SK-N-SH (cell line): ENCODE results near the gene IL32. TPM values are rescaled to one million over a fixed set of nuclear protein-coding genes. Genes with fewer than 3 reads are reported as not detected.

Experiments used
- CTCF ChIA-PET: fragments of 300-600, 350-600 bp; formaldehyde crosslinking; extraction: SDS; loops from one replicate; lab custom pipeline; 2021; lab: Yijun Ruan, JAX
- POLR2A ChIA-PET: fragments of 350-600 bp; sonication (Branson Sonifier 250); formaldehyde crosslinking; extraction: SDS; loops from one replicate; lab custom pipeline; 2020; ENCODE audit warnings: antibody characterized with exemption, inconsistent platforms; lab: Yijun Ruan, JAX
- DNase-seq: peaks from one replicate; pipeline ENCODE4 v3.0.0; 2012
- H2AFZ ChIP-seq: fragments of 200-600 bp; sonication (generic); 2 replicates; pipeline ENCODE4 v1.8.1; 2016; ENCODE audit warnings: antibody characterized with exemption, mild to moderate bottlenecking, low read depth
- H3F3A ChIP-seq: fragments of 200-600 bp; sonication (generic); replicated peaks from 2 replicates; pipeline ENCODE3; 2016; ENCODE audit warnings: antibody characterized with exemption, mild to moderate bottlenecking; ENCODE audit not compliant: insufficient read depth
- H3K27ac ChIP-seq, 2 experiments: fragments of 200-500 bp in 1 of 2; fragments of 200-600 bp in 1 of 2; sonication (Bioruptor generic) in 1 of 2; sonication (generic), shearing (Covaris generic) in 1 of 2; 2 replicates each; pipeline versions ENCODE4 v1.5.1 to v1.6.1; 2014 to 2016; ENCODE audit warnings: low read depth in 2 of 2, inconsistent platforms in 1 of 2, low read length in 1 of 2, mild to moderate bottlenecking in 1 of 2, mixed read lengths in 1 of 2
- H3K27me3 ChIP-seq: fragments of 200-600 bp; sonication (generic), shearing (Covaris generic); 2 replicates; pipeline ENCODE4 v1.6.1; 2016; ENCODE audit warnings: mixed run types; ENCODE audit not compliant: insufficient read depth
- H3K36me3 ChIP-seq, 2 experiments: fragments of 200-500 bp in 1 of 2; fragments of 200-600 bp in 1 of 2; sonication (Bioruptor generic) in 1 of 2; sonication (generic) in 1 of 2; replicated peaks in 1 of 2; 2 replicates each; pipeline versions ENCODE3 to v1.5.1; 2014 to 2016; ENCODE audit warnings: low read length in 1 of 2, mild to moderate bottlenecking in 1 of 2; ENCODE audit not compliant: insufficient read depth in 2 of 2, control insufficient read depth in 1 of 2
- H3K4me1 ChIP-seq, 2 experiments: fragments of 200-500 bp in 1 of 2; fragments of 200-600 bp in 1 of 2; sonication (Bioruptor generic) in 1 of 2; sonication (generic), shearing (Covaris generic) in 1 of 2; 2 replicates each; pipeline versions ENCODE4 v1.5.1 to v1.6.1; 2014 to 2016; ENCODE audit warnings: low read depth in 1 of 2, low read length in 1 of 2, mixed run types in 1 of 2; ENCODE audit not compliant: insufficient read depth in 2 of 2, control insufficient read depth in 1 of 2
- H3K4me2 ChIP-seq: fragments of 200-600 bp; sonication (generic), shearing (Covaris generic); 2 replicates; pipeline ENCODE4 v1.6.1; 2017; ENCODE audit warnings: mixed run types
- H3K4me3 ChIP-seq, 2 experiments: fragments of 200-500 bp in 1 of 2; fragments of 200-600 bp in 1 of 2; sonication (Bioruptor generic) in 1 of 2; sonication (generic), shearing (Covaris generic) in 1 of 2; 2 replicates each; pipeline versions ENCODE4 v1.5.1 to v1.8.1; 2014 to 2016; ENCODE audit warnings: low read depth in 2 of 2, inconsistent platforms in 1 of 2, low read length in 1 of 2, mild to moderate bottlenecking in 1 of 2, mixed read lengths in 1 of 2, moderate library complexity in 1 of 2
- H3K79me2 ChIP-seq: fragments of 200-600 bp; sonication (generic); 2 replicates; pipeline ENCODE4 v1.8.1; 2017; ENCODE audit warnings: mild to moderate bottlenecking; ENCODE audit not compliant: insufficient read depth
- H3K9ac ChIP-seq: fragments of 200-600 bp; sonication (generic); 2 replicates; pipeline ENCODE4 v1.6.1; 2017; ENCODE audit warnings: mixed run types
- H3K9me2 ChIP-seq: fragments of 200-600 bp; sonication (generic); 2 replicates; pipeline ENCODE4 v1.6.1; 2017; ENCODE audit warnings: mixed run types
- H3K9me3 ChIP-seq: fragments of 200-600 bp; sonication (generic); 2 replicates; pipeline ENCODE4 v1.6.1; 2017; ENCODE audit warnings: mixed run types, mild to moderate bottlenecking, moderate library complexity
- H4K20me1 ChIP-seq: fragments of 200-600 bp; sonication (generic); 2 replicates; pipeline ENCODE4 v1.6.1; 2017; ENCODE audit warnings: mild to moderate bottlenecking, mixed run types; ENCODE audit not compliant: insufficient read depth
- CHD2 ChIP-seq: fragments of 150-350 bp; IDR thresholded peaks from 2 replicates; pipeline ENCODE4 v1.6.1; 2018; ENCODE audit warnings: low read length; ENCODE audit not compliant: partially characterized antibody
- CTCF ChIP-seq: fragments of 200-600 bp; sonication (generic); IDR thresholded peaks from 2 replicates; pipeline ENCODE4 v1.6.1; 2017; ENCODE audit warnings: antibody characterized with exemption, mild to moderate bottlenecking, moderate library complexity
- EP300 ChIP-seq, 2 experiments: IDR thresholded peaks; 2 replicates each; pipeline versions ENCODE4 v1.4.0 to v1.6.1; 2012; ENCODE audit warnings: borderline replicate concordance in 1 of 2, low read depth in 1 of 2, low read length in 1 of 2
- GATA2 ChIP-seq: sonication (generic); formaldehyde crosslinking; IDR thresholded peaks from 2 replicates; pipeline ENCODE4 v1.5.0; 2020; ENCODE audit warnings: mild to moderate bottlenecking, missing genetic modification reagents
- MAX ChIP-seq: IDR thresholded peaks from 2 replicates; pipeline ENCODE4 v1.4.0; 2012; ENCODE audit warnings: low read depth
- MXI1 ChIP-seq: IDR thresholded peaks from 2 replicates; pipeline ENCODE4 v1.6.1; 2012; ENCODE audit warnings: mild to moderate bottlenecking, low read depth, low read length, improper control_type of control experiment
- NRF1 ChIP-seq: IDR thresholded peaks from 2 replicates; pipeline ENCODE4 v1.6.1; 2012; ENCODE audit warnings: low read depth, mild to moderate bottlenecking, low read length
- POLR2AphosphoS5 ChIP-seq: IDR thresholded peaks from 2 replicates; pipeline ENCODE4 v1.6.1; 2012; ENCODE audit warnings: low read depth, low read length
- RAD21 ChIP-seq: IDR thresholded peaks from 2 replicates; pipeline ENCODE4 v1.6.1; 2012; ENCODE audit warnings: mild to moderate bottlenecking, low read length
- RFX5 ChIP-seq: IDR thresholded peaks from 2 replicates; pipeline ENCODE4 v1.6.1; 2012; ENCODE audit warnings: mild to moderate bottlenecking, improper control_type of control experiment, low read length
- SMC3 ChIP-seq: IDR thresholded peaks from 2 replicates; pipeline ENCODE4 v1.6.1; 2012; ENCODE audit warnings: low read depth, low read length, improper control_type of control experiment
- USF1 ChIP-seq: IDR thresholded peaks from 2 replicates; pipeline ENCODE4 v1.4.0; 2012; ENCODE audit warnings: low read depth, borderline replicate concordance
- ZBTB33 ChIP-seq: IDR thresholded peaks from 2 replicates; pipeline ENCODE4 v1.4.0; 2012; ENCODE audit warnings: low read depth, borderline replicate concordance
- WGBS: methylation state at CpG from one replicate; pipeline ENCODE4 v1.1.6; 2017; ENCODE audit warnings: low lambda C conversion rate; 5-methylcytosine and 5-hydroxymethylcytosine counted together
- polyA plus RNA-seq, 3 experiments: library from polyadenylated mRNA; depleted of rRNA; stranded (reverse); fragments of >200 nt; gene quantifications; 2 replicates each; pipeline ENCODE4 v1.2.3, GENCODE V29; 2012

Gene IL32
- polyA plus RNA-seq, 1 of the 3 experiments (the other 2 are of a cell fraction), result 26.4 TPM

GRCh38 chr16:3030222-3031212 lies 34.9 kb upstream of the IL32 start:
- Histone ChIP-seq H3K79me2 (no peaks in the 10 kb centered on the region), H2AFZ (no peak overlapping the region), H3F3A (peaks cover 24% of the 10 kb centered on the region), H3K27ac (no peak overlapping the region), H3K9ac (no peak overlapping the region), H3K4me2 (no peak overlapping the region), H3K4me3 (no peak overlapping the region), H3K4me1 (peaks cover 0 to 2% of the 10 kb centered on the region in 2 experiments; a peak in 1 of 4 replicates), H3K27me3 (peaks cover 37% of the 10 kb centered on the region), H3K36me3 (peaks cover 5 to 22% of the 10 kb centered on the region in 2 experiments), H3K9me2 (no peaks in the 10 kb centered on the region), H3K9me3 (no peaks in the 10 kb centered on the region), H4K20me1 (peaks cover 12% of the 10 kb centered on the region)
- WGBS, result 64% methylated on average over 21 of the region's 33 CpGs
- ChIA-PET POLR2A (interaction anchor here (1.0 kb wide), 1 partner anchor 11 kb away, joined by 5 read pairs; no protein-coding TSS in a partner anchor), CTCF (interaction anchor here (0.6 to 9.8 kb wide), 36 partner anchors 11 to 278 kb away, joined by 3 to 141 read pairs (median 7); partner anchors contain the start of genes CLDN6, HCFC1R1, IL32 and MMP25)
- TF ChIP-seq MXI1, result no peak
- TF ChIP-seq POLR2AphosphoS5, result no peak
- no peak for TF ChIP-seq USF1
- TF ChIP-seq NRF1, result no peak
- TF ChIP-seq SMC3, result no peak
- TF ChIP-seq ZBTB33, result no peak
- no peak for TF ChIP-seq RFX5
- TF ChIP-seq RAD21, result no peak
- TF ChIP-seq MAX, result no peak
- no peak for TF ChIP-seq EP300 (IDR thresholded peaks at IDR 0.05; ENCODE audit: borderline replicate concordance in 1 of 2, low read depth in 1 of 2, low read length in 1 of 2)
- no peak for TF ChIP-seq CHD2
- TF ChIP-seq GATA2 (CRISPR knock-in tag), result no peak
- TF ChIP-seq CTCF, result no peak
- DNase-seq, result no peak
